Natural killer cell (primary cell): ENCODE data around the gene IL27RA. TPM values are rescaled to one million over a fixed set of nuclear protein-coding genes. Genes with fewer than 3 reads are reported as not detected.

Source experiments
- ATAC-seq, 3 donors: fragments of 150-1000 bp in 2 of 3; fragments of 200-7000 bp in 1 of 3; cut with Tn5 transposase; 1 replicate in 1 of 3; 2 replicates in 2 of 3; pipeline ENCODE4 v1.10.0; 2021; ENCODE audit warnings: mild to moderate bottlenecking in 2 of 3, moderate library complexity in 2 of 3
- DNase-seq, 2 donors: peaks; one replicate each; pipeline versions ENCODE4 v3.0.0 to v3.0.0-alpha.2; 2013 to 2021; ENCODE audit warnings: mixed read lengths in 1 of 2
- H3K27ac ChIP-seq: one replicate; pipeline ENCODE4 v1.5.1; 2013; ENCODE audit warnings: mild to moderate bottlenecking, low read length
- H3K27me3 ChIP-seq: one replicate; pipeline ENCODE4 v1.6.1; 2013; ENCODE audit warnings: low read length; ENCODE audit not compliant: control insufficient read depth, insufficient read depth
- H3K36me3 ChIP-seq: one replicate; pipeline ENCODE4 v1.6.1; 2013; ENCODE audit warnings: low read length; ENCODE audit not compliant: control insufficient read depth, insufficient read depth
- H3K4me1 ChIP-seq: one replicate; pipeline ENCODE4 v1.6.1; 2013; ENCODE audit warnings: low read length; ENCODE audit not compliant: control insufficient read depth, insufficient read depth
- H3K4me3 ChIP-seq: one replicate; pipeline ENCODE4 v1.5.1; 2013; ENCODE audit warnings: low read length
- H3K9me3 ChIP-seq: one replicate; pipeline ENCODE4 v1.6.1; 2013; ENCODE audit warnings: low read length; ENCODE audit not compliant: control insufficient read depth, insufficient read depth
- H3K27ac Mint-ChIP-seq, 2 donors: one replicate each; pipeline ENCODE4 v1.8.0; 2022; ENCODE audit warnings: mild to moderate bottlenecking in 2 of 2, mixed read lengths in 2 of 2, moderate library complexity in 1 of 2
- H3K27me3 Mint-ChIP-seq, 2 donors: one replicate each; pipeline ENCODE4 v1.8.0; 2022; ENCODE audit warnings: low read depth in 2 of 2, mixed read lengths in 2 of 2
- H3K36me3 Mint-ChIP-seq: one replicate; pipeline ENCODE4 v1.8.0; 2022; ENCODE audit warnings: mixed read lengths
- H3K4me1 Mint-ChIP-seq, 2 donors: one replicate each; pipeline ENCODE4 v1.8.0; 2022; ENCODE audit warnings: mixed read lengths in 2 of 2
- H3K4me3 Mint-ChIP-seq: one replicate; pipeline ENCODE4 v1.8.0; 2022; ENCODE audit warnings: mild to moderate bottlenecking, moderate library complexity, mixed read lengths
- H3K9me3 Mint-ChIP-seq, 2 donors: one replicate each; pipeline ENCODE4 v1.8.0; 2022; ENCODE audit warnings: mixed read lengths in 2 of 2
- WGBS: methylation state at CpG from one replicate; pipeline ENCODE4 v1.1.7; 2013; ENCODE audit warnings: missing lambda C conversion rate; ENCODE audit not compliant: insufficient coverage; 5-methylcytosine and 5-hydroxymethylcytosine counted together
- intact Hi-C: fragments of 100-400 bp; cut with micrococcal nuclease; formaldehyde crosslinking; loops from one replicate; pipeline ENCODE4 v1.14.2; 2022
- total RNA-seq, 4 donors: library from RNA; stranded (reverse); fragments of 120-200 nt in 1 of 4; gene quantifications; one replicate each; pipeline versions ENCODE4 v1.2.3 to v1.2.4, GENCODE V29; 2013 to 2022
- TF ChIP-seq, protein P1 (sequence below): fragments of 200-600 bp; IDR thresholded peaks from one replicate; pipeline ENCODE4 v1.8.0; 2022; ENCODE audit warnings: antibody characterized with exemption

Gene IL27RA
- total RNA-seq, 3 donors from 2014 or later (not counting 1 experiment from before 2014, with no cell fraction given): 38.4 to 61.1 (median 58.0) TPM

DNA sequence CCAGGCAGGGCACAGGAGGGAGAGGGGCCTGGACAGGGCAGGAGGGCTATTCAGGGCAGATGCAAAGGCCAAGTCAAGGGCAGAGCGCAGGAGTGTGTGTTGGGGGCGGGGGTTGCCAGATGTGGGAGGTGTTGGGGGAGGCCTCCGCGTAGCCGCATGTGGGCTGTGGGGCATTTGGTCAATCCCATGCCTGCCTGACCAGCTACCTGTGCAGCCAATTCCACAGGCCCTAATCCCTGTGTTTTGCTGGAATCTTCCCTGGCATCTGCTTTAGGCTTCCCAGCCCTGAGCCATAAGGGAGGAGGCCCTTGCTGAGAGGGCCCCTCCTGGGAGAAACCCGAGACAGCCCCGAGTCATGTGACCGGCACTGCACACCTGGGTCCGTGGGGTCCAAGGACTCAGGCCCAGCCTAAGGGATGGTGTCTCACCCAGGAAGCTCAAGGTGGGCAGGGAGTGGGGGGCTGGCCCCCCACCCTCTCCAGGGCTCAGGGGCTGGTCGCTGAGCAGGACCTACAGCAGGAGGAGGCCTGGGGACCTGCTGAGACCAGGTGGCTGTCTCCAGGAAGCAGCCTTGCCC lies 45.7 kb upstream of the IL27RA start:
- no peaks in the 10 kb centered on the region for H3K9me3 Mint-ChIP-seq
- no peak for ATAC-seq
- Histone ChIP-seq H3K27me3 (no peaks in the 10 kb centered on the region), H3K4me1 (peaks cover 65% of the 10 kb centered on the region), H3K27ac (peak overlapping the region; percentile 100), H3K4me3 (no peak overlapping the region), H3K9me3 (no peaks in the 10 kb centered on the region), H3K36me3 (peaks cover 4% of the 10 kb centered on the region)
- H3K4me3 Mint-ChIP-seq: peak overlapping the region; percentile 79
- no peaks in the 10 kb centered on the region for H3K36me3 Mint-ChIP-seq
- 38% methylated on average over 10 of the region's 10 CpGs for WGBS
- H3K27ac Mint-ChIP-seq: peak overlapping the region; percentile 97 to 98
- peaks cover 29 to 49% of the 10 kb centered on the region in 2 donors for H3K4me1 Mint-ChIP-seq
- no peaks in the 10 kb centered on the region for H3K27me3 Mint-ChIP-seq
- intact Hi-C loops: loop anchor here (1.0 to 5.0 kb wide), 5 partner anchors 20 to 105 kb away; partner anchors contain the start of genes DCAF15, IL27RA and RFX1
- TF ChIP-seq, protein P1, sequence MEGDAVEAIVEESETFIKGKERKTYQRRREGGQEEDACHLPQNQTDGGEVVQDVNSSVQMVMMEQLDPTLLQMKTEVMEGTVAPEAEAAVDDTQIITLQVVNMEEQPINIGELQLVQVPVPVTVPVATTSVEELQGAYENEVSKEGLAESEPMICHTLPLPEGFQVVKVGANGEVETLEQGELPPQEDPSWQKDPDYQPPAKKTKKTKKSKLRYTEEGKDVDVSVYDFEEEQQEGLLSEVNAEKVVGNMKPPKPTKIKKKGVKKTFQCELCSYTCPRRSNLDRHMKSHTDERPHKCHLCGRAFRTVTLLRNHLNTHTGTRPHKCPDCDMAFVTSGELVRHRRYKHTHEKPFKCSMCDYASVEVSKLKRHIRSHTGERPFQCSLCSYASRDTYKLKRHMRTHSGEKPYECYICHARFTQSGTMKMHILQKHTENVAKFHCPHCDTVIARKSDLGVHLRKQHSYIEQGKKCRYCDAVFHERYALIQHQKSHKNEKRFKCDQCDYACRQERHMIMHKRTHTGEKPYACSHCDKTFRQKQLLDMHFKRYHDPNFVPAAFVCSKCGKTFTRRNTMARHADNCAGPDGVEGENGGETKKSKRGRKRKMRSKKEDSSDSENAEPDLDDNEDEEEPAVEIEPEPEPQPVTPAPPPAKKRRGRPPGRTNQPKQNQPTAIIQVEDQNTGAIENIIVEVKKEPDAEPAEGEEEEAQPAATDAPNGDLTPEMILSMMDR: no peak
- no peak for DNase-seq

DNA sequence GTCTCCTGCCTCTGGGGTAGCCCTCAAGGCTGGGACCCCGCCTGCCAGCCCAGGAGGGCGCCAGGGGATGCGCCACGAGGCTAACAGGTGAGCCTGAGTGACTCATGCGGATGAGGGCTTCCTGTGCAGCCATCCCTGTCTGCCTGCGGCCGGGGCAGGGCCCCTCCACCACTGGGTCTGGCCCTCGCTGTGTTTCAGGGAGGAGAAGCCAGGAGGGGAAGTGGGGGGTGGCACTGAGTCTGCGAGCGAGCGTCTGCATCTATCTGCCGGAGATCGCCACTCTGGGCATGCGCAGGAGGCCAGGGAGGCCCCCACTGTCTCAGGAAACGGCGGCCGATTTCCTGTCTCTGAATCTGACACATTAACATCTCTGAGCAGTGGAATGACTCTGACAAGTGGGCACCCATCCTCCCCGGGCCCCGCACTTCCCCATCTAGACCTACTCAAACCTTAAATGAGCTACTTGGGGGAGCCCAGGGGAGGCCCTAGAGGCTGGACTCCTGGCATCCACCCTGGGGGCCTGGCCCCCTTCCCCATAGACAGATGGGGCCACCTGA lies 45.1 kb upstream of the IL27RA start:
- Histone ChIP-seq H3K27ac (peak overlapping the region; percentile 100), H3K4me1 (peaks cover 59% of the 10 kb centered on the region), H3K36me3 (peaks cover 9% of the 10 kb centered on the region), H3K9me3 (no peaks in the 10 kb centered on the region), H3K27me3 (no peaks in the 10 kb centered on the region), H3K4me3 (peak overlapping the region; percentile 17)
- Mint-ChIP-seq H3K36me3 (no peaks in the 10 kb centered on the region), H3K4me1 (peaks cover 29 to 49% of the 10 kb centered on the region in 2 donors), H3K9me3 (no peaks in the 10 kb centered on the region), H3K27ac (peak overlapping the region; percentile 97 to 98), H3K27me3 (no peaks in the 10 kb centered on the region), H3K4me3 (peak overlapping the region; percentile 79)
- intact Hi-C loops: loop anchor here (1.0 to 5.0 kb wide), 5 partner anchors 20 to 106 kb away; partner anchors contain the start of genes DCAF15, IL27RA and RFX1
- ATAC-seq: peak; percentile 86 to 95 (median 87)
- peak; percentile 96 to 99 for DNase-seq
- WGBS: 0% methylated on average over 19 of the region's 19 CpGs
- TF ChIP-seq, protein P1: no peak

DNA sequence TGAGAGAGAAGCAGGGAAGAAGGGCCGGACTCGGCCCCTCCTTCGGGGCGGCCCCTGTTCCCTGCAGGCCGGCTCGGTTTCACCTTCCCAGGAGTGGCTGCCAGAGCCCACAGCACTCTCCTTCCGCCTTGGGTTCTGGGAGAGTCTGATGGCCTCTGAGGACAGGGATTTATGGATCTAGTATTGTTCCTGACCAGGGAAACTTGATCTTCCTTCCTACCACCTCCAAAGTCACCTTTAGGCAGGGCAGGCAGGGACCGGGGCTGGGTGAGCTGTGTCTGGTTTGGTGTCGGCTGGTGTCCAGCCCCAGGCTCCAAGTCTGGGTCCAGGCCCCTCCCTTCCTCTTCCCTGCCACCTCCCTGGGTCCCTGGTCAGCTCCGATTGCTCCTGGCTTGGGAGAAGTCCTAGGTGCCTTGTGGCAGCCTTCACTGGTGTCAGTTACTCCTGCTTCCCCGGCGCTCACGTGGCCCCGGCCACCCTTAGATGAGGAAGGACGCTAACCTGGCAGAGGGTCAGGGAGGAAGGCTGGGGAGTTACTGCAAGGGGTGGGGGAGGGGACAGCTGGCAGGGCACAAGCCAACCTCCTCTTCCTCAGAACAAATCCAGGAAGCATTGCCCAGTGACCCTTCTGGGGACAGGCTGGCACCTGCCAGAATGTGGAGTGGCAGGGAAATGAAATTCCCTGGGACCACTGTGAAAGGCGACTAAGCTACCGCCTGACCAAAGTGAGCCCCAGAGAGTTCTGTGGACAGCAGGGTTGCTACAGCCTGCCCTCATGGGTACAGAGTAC lies 44.3 kb upstream of the IL27RA start:
- Histone ChIP-seq H3K9me3 (no peaks in the 10 kb centered on the region), H3K27me3 (no peaks in the 10 kb centered on the region), H3K27ac (peak overlapping the region; percentile 100), H3K4me3 (peak overlapping the region; percentile 17), H3K36me3 (peaks cover 11% of the 10 kb centered on the region), H3K4me1 (peaks cover 54% of the 10 kb centered on the region)
- peaks cover 29 to 48% of the 10 kb centered on the region in 2 donors for H3K4me1 Mint-ChIP-seq
- intact Hi-C loops: loop anchor here (2.0 to 5.0 kb wide), 4 partner anchors 34 to 106 kb away; partner anchors contain the start of genes DCAF15 and IL27RA
- no peaks in the 10 kb centered on the region for H3K27me3 Mint-ChIP-seq
- 44% methylated on average over 17 of the region's 17 CpGs for WGBS
- H3K36me3 Mint-ChIP-seq: no peaks in the 10 kb centered on the region
- TF ChIP-seq, protein P1: no peak
- peak overlapping the region; percentile 79 for H3K4me3 Mint-ChIP-seq
- no peak for DNase-seq
- peak overlapping the region; percentile 97 to 98 for H3K27ac Mint-ChIP-seq
- ATAC-seq: no peak
- H3K9me3 Mint-ChIP-seq: no peaks in the 10 kb centered on the region
